HG03060 (cell line): ENCODE results near the gene LRRC74B.
"Not testable (repeated sequence)": the region's sequence is repeated elsewhere in the genome, so short reads cannot be mapped to it uniquely, and the experiment has no call there.

ENCODE experiments used
- ATAC-seq: cut with Tn5 transposase; IDR thresholded peaks from one replicate; pipeline ENCODE4 v1.9.1; 2021; ENCODE audit warnings: low read depth, moderate number of reproducible peaks; ENCODE audit not compliant: unreplicated experiment

Gene LRRC74B

GRCh38 chr22:21030621-21031544, 14.9 kb upstream of the LRRC74B start:
- ATAC-seq: no peak

- no peak for ATAC-seq
These were observed 14.2 kb upstream of the LRRC74B start for GRCh38 chr22:21031545-21032036.

- no peak for ATAC-seq
These were observed 13.5 kb upstream of the LRRC74B start, which contains the start of gene SLC7A4 for GRCh38 chr22:21032037-21032867. SLC7A4 (minus strand) TSS chr22:21032561; CDS start chr22:21031812, 749 bp downstream.

GRCh38 chr22:21032868-21033688, 12.7 kb upstream of the LRRC74B start:
- ATAC-seq: no peak

GRCh38 chr22:21033895-21034294, 11.9 kb upstream of the LRRC74B start:
- no peak for ATAC-seq

- no peak for ATAC-seq
These were observed 10.8 kb upstream of the LRRC74B start for GRCh38 chr22:21034989-21035388.

GRCh38 chr22:21038405-21038804, 7.3 kb upstream of the LRRC74B start:
- ATAC-seq: no peak

GRCh38 chr22:21039158-21039557, 6.6 kb upstream of the LRRC74B start:
- ATAC-seq: not testable (repeated sequence)

GRCh38 chr22:21041937-21042336, 3.8 kb upstream of the LRRC74B start:
- ATAC-seq: no peak

- no peak for ATAC-seq
These were observed 2.5 kb upstream of the LRRC74B start for GRCh38 chr22:21042978-21043859.

- ATAC-seq: no peak
These were observed 1.7 kb upstream of the LRRC74B start for GRCh38 chr22:21043860-21044535.

- no peak for ATAC-seq
These were observed 688 bp upstream of the LRRC74B start for GRCh38 chr22:21044931-21045584.

- no peak for ATAC-seq
These were observed 1.4 kb downstream of the LRRC74B start for GRCh38 chr22:21047035-21047661.

GRCh38 chr22:21047730-21048129, 2.0 kb downstream of the LRRC74B start:
- no peak for ATAC-seq

GRCh38 chr22:21048448-21048847, 2.7 kb downstream of the LRRC74B start:
- not testable (repeated sequence) for ATAC-seq

GRCh38 chr22:21048965-21049364, 3.2 kb downstream of the LRRC74B start:
- not testable (repeated sequence) for ATAC-seq

GRCh38 chr22:21051145-21051830, 5.5 kb downstream of the LRRC74B start:
- no peak for ATAC-seq
